HTERT RPE-1 (cell line): ENCODE data around the gene IL17B.

Source experiments
- in situ Hi-C: fragments of 300-500 bp; cut with MboI; formaldehyde crosslinking; loops from 4 replicates; pipeline ENCODE4 v1.14.3; 2020; ENCODE audit warnings: low sequenced_read_pairs

Gene IL17B

GRCh38 chr5:149415066-149415967, 36.2 kb upstream of the IL17B start:
- in situ Hi-C loops = no loop called here

GRCh38 chr5:149414405-149415065, 35.4 kb upstream of the IL17B start:
- in situ Hi-C loops = no loop called here

GRCh38 chr5:149413477-149414210, 34.6 kb upstream of the IL17B start:
- in situ Hi-C loops = no loop called here

GRCh38 chr5:149412783-149413476, 33.8 kb upstream of the IL17B start:
- in situ Hi-C loops = no loop called here

GRCh38 chr5:149411738-149412519, 32.8 kb upstream of the IL17B start:
- in situ Hi-C loops = no loop called here

GRCh38 chr5:149410721-149411432, 31.8 kb upstream of the IL17B start:
- in situ Hi-C loops = no loop called here

- in situ Hi-C loops = no loop called here
These were observed 31.0 kb upstream of the IL17B start for GRCh38 chr5:149410071-149410470.

GRCh38 chr5:149409268-149409948, 30.3 kb upstream of the IL17B start:
- in situ Hi-C loops = no loop called here

GRCh38 chr5:149408252-149409099, 29.4 kb upstream of the IL17B start:
- in situ Hi-C loops = no loop called here

- in situ Hi-C loops = no loop called here
These were observed 28.5 kb upstream of the IL17B start for GRCh38 chr5:149407323-149408251.

GRCh38 chr5:149406979-149407306, 27.9 kb upstream of the IL17B start:
- in situ Hi-C loops = no loop called here

- in situ Hi-C loops = no loop called here
These were observed 27.3 kb upstream of the IL17B start for GRCh38 chr5:149406203-149406978.

GRCh38 chr5:149405550-149406202, 26.6 kb upstream of the IL17B start:
- in situ Hi-C loops = no loop called here

GRCh38 chr5:149404746-149405549, 25.9 kb upstream of the IL17B start:
- in situ Hi-C loops = no loop called here
